ENCODE measurements around the gene TTC7B.

DNA sequence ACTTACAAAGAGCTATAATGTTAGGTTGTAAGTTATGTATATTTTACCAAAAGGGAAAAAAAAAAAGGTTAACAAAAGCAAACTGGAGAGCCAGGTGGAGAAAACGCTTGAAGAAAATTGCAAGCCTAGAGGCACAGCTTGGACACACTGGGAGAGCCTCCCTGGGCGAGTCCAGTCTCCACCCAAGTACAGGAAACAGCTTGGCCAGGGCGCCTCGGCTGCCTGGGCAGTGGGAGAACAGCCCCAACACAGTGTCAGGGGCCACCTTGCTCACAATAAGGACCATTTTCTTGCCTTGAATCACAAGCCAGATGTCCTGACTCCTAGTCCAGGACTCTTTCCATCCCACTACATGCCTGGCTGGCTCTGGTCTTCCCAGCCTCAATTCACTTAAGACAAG, 33.3 kb downstream of the TTC7B start:
- TF ChIP-seq, protein P1, sequence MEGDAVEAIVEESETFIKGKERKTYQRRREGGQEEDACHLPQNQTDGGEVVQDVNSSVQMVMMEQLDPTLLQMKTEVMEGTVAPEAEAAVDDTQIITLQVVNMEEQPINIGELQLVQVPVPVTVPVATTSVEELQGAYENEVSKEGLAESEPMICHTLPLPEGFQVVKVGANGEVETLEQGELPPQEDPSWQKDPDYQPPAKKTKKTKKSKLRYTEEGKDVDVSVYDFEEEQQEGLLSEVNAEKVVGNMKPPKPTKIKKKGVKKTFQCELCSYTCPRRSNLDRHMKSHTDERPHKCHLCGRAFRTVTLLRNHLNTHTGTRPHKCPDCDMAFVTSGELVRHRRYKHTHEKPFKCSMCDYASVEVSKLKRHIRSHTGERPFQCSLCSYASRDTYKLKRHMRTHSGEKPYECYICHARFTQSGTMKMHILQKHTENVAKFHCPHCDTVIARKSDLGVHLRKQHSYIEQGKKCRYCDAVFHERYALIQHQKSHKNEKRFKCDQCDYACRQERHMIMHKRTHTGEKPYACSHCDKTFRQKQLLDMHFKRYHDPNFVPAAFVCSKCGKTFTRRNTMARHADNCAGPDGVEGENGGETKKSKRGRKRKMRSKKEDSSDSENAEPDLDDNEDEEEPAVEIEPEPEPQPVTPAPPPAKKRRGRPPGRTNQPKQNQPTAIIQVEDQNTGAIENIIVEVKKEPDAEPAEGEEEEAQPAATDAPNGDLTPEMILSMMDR (IDR thresholded peaks at IDR 0.05), result no peak
- TF ChIP-seq POLR2A (IDR thresholded peaks at IDR 0.05), result no peak
